Caki2 (cell line): ENCODE data around the gene PINLYP. TPM values are rescaled to one million over a fixed set of nuclear protein-coding genes. Genes with fewer than 3 reads are reported as not detected.
"Not testable (repeated sequence)": the region's sequence is repeated elsewhere in the genome, so short reads cannot be mapped to it uniquely, and the experiment has no call there.

Experiments
- DNase-seq: peaks from one replicate; pipeline ENCODE4 v3.0.0-alpha.2; 2015; ENCODE audit warnings: low read depth
- in situ Hi-C: cut with HindIII; loops from 2 replicates; pipeline ENCODE4 v1.10.0; 2016; ENCODE audit warnings: low sequenced_read_pairs, low pct_unique_long_range_greater_than_20kb, mixed read lengths
- total RNA-seq: library from RNA; depleted of rRNA; stranded (reverse); fragments of >200 nt; shearing (Covaris generic); gene quantifications from 2 replicates; pipeline ENCODE4 v1.2.3, GENCODE V29; 2014; ENCODE audit warnings: low replicate concordance

Gene PINLYP
- total RNA-seq, 1 experiment from 2014 or later = 1.7 TPM

- no peak for DNase-seq
Observed at GRCh38 chr19:43570174-43570791, 5.3 kb upstream of the PINLYP start.

GRCh38 chr19:43572171-43572588 is 3.4 kb upstream of the PINLYP start:
- peak; percentile 84 for DNase-seq
- in situ Hi-C loops = no loop called here

More at GRCh38 chr19:43570174-43570791, 5.3 kb upstream of the PINLYP start:
- in situ Hi-C loops = no loop called here

GRCh38 chr19:43574424-43575155 is 1.0 kb upstream of the PINLYP start:
- peak; percentile 60 for DNase-seq
- in situ Hi-C loops = no loop called here

GRCh38 chr19:43575955-43576878 is 616 bp downstream of the PINLYP start:
- in situ Hi-C loops = no loop called here
- no peak for DNase-seq

GRCh38 chr19:43578787-43579186 is 3.2 kb downstream of the PINLYP start:
- DNase-seq = no peak
- in situ Hi-C loops = no loop called here

GRCh38 chr19:43581467-43581866 is 5.9 kb downstream of the PINLYP start:
- in situ Hi-C loops = no loop called here
- DNase-seq = no peak

GRCh38 chr19:43582495-43582894 is 6.9 kb downstream of the PINLYP start:
- no peak for DNase-seq
- in situ Hi-C loops = no loop called here

GRCh38 chr19:43584484-43584883 is 8.9 kb downstream of the PINLYP start:
- in situ Hi-C loops = no loop called here
- DNase-seq = no peak

GRCh38 chr19:43586346-43586745 is 10.7 kb downstream of the PINLYP start:
- no peak for DNase-seq
- in situ Hi-C loops = no loop called here

- DNase-seq, in situ Hi-C loops: not testable (repeated sequence)
Observed at GRCh38 chr19:43587029-43587428, 11.4 kb downstream of the PINLYP start.

GRCh38 chr19:43589277-43589676 is 13.7 kb downstream of the PINLYP start:
- DNase-seq = no peak
- in situ Hi-C loops = no loop called here

- in situ Hi-C loops = no loop called here
- no peak for DNase-seq
Observed at GRCh38 chr19:43589678-43590077, 14.1 kb downstream of the PINLYP start.

GRCh38 chr19:43591904-43592772 is 16.5 kb downstream of the PINLYP start:
- in situ Hi-C loops = no loop called here

GRCh38 chr19:43592800-43593350 is 17.3 kb downstream of the PINLYP start:
- no peak for DNase-seq
- in situ Hi-C loops = no loop called here

More at GRCh38 chr19:43591904-43592772, 16.5 kb downstream of the PINLYP start:
- DNase-seq = no peak

- DNase-seq = no peak
- in situ Hi-C loops = no loop called here
Observed at GRCh38 chr19:43594081-43594697, 18.6 kb downstream of the PINLYP start.

GRCh38 chr19:43594710-43595604 is 19.4 kb downstream of the PINLYP start:
- in situ Hi-C loops = no loop called here
- peak; percentile 50 for DNase-seq
